Germinal center (tissue), 1 donor: ENCODE data around the gene PNMA1.

ENCODE experiments used
- DNase-seq: peaks from one replicate; pipeline ENCODE4 v3.0.0; 2012; ENCODE audit warnings: mixed read lengths, low spot score

Gene PNMA1

GRCh38 chr14:73736842-73737241 lies 22.7 kb upstream of the PNMA1 start:
- no peak for DNase-seq

- no peak for DNase-seq
These were observed 17.8 kb upstream of the PNMA1 start for GRCh38 chr14:73732006-73732405.

DNA sequence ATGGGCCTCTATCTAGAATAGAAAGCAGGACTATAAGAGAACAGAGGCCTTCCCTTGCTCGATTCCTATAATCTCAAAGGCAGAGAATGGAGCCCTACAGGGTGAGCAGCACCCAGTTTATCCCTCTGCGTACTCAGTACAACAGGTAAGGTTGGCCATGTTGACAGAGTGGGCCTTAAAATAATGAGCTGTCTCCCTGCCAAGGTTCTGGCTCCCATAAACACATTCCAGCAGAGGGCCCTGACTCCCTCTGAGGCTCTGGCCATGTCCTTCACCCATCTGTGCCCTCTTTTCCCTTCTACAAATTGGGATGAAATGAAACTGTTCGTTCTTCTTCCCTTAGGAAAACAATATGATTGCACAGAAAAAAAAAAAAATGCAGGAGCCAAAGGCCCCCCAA lies 16.9 kb upstream of the PNMA1 start:
- no peak for DNase-seq

DNA sequence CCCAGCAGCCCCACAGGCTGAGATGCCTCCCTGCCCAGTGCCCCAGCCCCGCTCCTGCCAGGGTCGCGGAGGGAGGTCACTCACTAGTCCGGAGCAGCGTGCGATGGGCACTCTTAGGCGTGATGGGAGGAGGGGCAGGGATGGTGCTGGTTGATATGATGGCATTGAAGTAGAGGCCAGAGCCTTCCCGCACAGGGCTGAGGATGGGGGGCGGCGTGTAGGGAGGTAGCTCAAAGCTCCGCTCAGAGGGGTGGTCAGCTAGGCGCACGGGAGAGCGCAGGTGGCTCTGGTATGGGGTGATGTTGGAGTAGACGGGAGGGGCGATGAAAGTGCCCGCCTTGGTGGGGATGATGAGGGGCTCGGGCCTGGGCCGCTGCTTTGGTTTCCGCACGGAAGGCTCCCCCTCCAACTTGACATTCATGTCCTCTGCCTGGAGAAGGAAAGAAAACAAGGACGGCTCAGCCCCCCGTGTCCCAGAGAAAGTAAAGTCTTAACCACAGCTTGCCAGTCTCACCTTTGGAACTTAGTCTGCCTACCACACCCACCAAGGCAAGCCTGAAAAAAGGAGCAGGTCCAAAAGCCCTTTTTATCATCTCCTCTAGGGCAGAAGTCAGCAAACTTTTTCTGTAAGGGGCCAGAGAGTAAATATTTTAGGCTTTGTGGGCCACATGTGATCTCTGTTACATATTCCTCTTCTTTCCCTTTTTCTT lies 15.5 kb upstream of the PNMA1 start:
- no peak for DNase-seq

DNA sequence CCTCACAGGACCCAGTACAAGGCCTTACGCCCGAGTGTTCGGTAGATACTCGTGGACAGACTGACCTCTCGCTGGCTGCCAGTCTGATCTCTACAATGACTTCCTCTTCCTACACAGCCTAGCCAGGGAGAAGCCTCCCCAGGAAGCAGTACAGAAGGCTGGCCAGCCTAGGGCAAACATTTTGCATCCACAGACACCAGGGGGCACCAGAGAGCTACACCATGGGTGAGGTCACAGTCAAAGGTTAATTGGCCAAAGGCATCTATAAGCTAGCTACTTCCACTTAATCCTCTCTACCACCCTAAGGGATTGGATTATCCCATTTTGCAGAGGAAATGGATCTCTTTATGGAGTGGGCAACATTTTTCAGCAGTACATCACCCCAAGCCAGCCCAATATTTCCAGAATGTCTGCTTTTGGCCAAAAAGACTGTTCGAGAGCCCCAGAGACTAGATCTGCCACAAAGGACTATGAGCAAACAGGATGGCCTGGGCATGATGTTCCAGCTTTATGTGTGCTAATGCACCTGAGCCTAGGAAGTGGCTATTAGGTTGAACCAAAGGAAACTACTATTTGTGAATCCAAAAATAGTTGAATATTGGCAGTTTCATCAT lies 14.6 kb upstream of the PNMA1 start:
- DNase-seq, result peak; percentile 87

DNA sequence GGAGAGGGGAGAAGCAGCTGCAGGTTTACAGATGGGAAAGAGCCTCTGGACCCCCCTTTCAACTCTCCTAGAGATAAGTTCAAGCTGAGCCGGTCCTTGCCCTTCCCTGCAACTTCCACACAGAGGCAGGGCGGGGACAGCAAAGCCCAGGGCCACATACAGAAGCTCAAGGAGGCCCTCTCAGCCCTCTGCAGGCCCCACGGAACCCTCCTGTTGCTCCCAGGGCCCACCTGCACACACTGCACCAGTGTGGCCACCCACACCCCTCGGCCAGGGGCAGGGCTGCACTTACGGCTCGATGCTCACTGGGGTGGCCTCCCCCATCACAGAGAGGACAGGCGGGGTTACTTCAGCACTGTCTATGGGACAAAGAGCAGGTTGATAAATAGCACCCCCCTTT lies 13.0 kb upstream of the PNMA1 start:
- DNase-seq, result no peak

DNA sequence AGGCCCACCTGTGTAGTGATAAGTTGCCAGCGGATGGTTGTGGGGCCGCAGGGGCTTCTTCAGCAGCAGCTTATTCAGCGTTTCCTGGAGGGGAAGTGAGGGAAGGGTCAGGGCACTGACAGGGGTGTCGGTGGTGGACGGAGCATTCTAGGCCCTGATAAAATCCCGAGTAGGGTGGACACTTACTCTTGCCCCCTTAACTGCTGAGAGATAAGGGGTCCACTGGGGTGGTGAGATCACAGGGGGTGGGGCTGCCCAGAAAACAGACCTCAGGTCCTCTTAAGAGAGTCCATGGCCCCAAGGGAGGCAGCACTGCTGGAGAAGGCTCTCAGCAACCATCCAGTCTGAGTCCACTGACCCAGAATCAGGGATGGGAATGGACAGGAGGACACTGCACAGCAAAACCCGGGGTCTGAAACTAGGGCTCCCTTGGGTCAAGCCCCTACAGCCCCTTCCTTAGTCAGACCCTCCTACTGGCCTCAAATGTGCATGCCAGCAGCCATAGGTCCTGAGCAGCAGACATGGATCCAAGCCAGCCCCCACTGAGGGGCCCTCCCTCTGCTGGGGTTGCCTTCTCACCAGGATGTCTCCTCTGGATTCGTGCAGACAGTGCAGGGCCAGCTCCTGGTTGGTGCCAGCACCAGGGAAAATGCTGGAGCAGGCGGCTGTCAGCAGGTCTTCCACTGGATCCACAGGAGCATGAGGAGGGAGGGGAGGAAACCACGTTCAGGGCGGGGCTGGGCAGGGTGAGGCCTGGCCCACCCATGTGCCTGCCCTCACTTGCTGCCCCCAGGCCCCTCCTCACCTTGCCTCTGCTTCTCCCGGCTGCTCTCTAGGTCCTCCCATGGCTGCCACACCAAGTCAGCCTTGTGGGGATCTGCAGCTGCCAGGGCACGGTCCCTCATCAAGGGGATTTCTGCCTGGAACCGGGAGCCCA lies 12.1 kb upstream of the PNMA1 start:
- DNase-seq, result no peak

GRCh38 chr14:73725116-73726024 lies 11.2 kb upstream of the PNMA1 start:
- no peak for DNase-seq

GRCh38 chr14:73724696-73725095 lies 10.5 kb upstream of the PNMA1 start:
- no peak for DNase-seq

- no peak for DNase-seq
These were observed 9.8 kb upstream of the PNMA1 start for GRCh38 chr14:73723797-73724661.

DNA sequence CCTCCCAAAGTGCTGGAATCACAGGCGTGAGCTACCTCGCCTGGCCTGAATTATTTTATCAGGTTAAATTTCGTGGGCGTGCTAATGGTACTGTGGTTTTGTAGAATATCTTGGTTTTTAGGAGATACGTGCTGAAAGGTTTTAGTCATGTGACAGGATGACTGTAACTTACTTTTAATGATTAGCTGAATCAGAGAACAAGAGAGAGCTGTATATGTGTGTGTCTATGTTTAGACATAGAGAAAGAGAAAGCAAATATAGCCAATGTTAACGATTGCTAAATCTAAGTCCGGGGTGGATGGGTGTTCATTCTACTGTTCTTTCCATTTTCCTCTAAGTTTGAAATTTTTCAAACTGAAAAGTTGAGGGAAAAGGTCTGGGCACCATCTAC lies 9.2 kb upstream of the PNMA1 start:
- no peak for DNase-seq

DNA sequence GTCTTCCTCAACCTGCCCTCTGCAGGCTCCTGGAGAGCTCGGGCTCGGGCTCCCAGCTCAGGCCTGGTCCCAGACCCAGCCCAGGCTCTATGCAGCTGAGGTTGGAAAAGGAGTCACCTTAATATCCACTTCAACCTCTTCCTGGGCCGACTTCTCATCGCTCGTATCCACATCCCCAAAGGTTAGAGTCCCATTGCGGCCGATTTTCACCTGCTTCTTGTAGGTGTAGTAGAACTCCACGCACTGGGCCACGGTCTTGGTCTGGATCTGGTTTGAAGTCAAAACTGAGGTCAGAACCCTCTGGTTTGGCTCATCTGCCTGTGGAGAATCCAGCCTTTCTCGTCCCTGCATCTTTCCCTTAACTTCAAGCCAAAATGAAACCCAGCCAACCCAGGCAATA lies 8.4 kb upstream of the PNMA1 start:
- DNase-seq, result no peak

DNA sequence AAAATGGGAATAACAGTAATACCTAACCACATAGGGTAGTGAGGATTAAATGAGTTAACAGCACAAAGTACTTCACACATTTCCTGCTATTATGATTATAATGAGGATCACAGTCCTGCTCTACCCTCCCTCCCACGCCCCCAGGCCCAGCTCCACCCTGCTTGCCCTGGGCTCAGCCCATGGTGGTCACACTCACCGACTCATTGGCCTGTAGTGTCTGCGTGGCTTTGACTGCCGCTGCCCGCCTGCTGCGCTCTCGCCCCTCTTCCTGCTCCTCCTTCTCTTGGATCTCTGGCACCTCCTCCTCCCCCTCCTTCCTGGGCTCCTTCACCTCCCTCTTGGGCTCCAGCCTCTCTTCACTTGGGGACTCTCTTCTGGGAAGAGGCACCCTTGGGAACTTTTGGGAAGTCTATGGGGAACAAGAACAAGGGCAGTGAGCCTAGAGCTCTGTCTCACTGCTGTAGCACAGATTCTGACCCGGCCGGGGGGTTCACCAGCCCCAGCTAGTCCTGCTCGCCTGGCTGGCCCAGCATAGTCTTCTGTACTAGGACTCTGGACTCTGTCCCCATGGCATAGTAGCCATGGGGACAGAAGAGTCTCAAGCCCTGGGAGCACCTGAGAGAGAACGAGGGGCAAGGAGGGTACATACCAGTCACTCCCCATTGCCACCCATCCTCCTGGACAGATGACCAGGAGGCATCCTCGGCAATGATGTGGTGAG lies 7.1 kb upstream of the PNMA1 start:
- no peak for DNase-seq

GRCh38 chr14:73720636-73721035 lies 6.5 kb upstream of the PNMA1 start:
- DNase-seq, result no peak

DNA sequence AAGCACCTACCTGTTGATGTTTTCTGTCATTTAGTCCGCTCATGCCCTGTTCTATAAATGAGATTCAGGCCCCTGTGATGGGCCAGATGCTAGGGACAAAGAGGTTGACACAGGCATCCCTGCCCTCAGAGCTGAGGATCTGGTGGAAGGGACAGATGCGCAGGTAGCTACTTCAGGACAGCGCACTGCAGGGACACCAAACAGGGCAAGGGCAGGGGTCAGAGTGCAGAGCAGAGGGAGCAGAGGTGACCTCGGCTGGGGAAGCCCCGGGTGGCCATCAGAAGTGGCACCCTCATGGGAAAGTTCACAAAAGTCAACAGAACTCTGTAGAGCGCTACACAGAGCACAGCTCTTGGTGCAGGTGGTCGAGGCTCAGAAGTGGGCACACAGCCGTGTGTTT lies 5.6 kb upstream of the PNMA1 start:
- no peak for DNase-seq

GRCh38 chr14:73719361-73719760 lies 5.2 kb upstream of the PNMA1 start:
- no peak for DNase-seq

- no peak for DNase-seq
These were observed 4.5 kb upstream of the PNMA1 start for GRCh38 chr14:73718418-73719251.

DNA sequence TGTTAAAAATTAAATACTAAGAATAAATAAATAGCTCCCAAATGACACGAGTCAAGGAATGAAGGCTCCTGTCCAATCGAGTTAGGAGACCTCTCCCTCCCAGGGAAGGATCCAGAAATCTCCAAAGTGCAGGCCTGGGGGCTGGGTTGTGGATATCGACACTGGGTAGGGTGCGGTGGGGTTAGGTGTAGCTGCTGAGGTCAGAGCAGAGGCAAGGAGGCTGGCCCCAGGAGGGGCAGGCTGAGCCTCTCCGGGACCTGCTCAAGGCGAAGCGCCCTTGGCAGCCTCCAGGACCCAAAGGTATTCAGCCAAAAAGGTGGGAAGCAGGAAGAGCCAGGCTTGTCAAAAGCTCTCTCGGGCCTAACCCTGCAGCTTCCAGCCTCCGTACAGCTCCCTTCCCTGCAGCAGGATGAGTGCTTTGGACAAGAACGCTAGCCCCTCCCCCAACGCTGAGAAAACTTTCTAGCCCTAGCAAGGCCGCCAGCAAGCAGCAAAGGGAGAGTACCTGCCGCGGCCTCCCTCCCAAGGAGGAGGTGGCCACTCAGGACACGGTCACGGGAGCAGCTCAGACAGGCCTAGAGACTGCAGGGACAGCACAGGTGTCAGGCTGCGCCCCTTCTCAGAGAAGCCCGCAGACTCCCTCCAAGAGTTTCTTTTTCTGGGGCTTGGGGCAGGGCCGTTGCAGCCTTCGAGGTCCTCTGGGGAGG lies 3.7 kb upstream of the PNMA1 start:
- no peak for DNase-seq

GRCh38 chr14:73717266-73717665 lies 3.1 kb upstream of the PNMA1 start:
- no peak for DNase-seq
